Smooth muscle cell (in vitro differentiated cells): ENCODE results near the gene TCAP. TPM values are rescaled to one million over a fixed set of nuclear protein-coding genes. Genes with fewer than 3 reads are reported as not detected.
"Not testable (repeated sequence)": the region's sequence is repeated elsewhere in the genome, so short reads cannot be mapped to it uniquely, and the experiment has no call there.

Source experiments
- DNase-seq: peaks from one replicate; lab custom pipeline; 2025; ENCODE audit not compliant: unreplicated experiment; lab: John Stamatoyannopoulos, UW
- H2AFZ ChIP-seq: fragments of 200-600 bp; sonication (generic); 2 replicates; pipeline ENCODE4 v1.6.0; 2016; ENCODE audit warnings: antibody characterized with exemption, low read depth, mild to moderate bottlenecking
- H3F3A ChIP-seq: fragments of 200-600 bp; sonication (generic); 2 replicates; pipeline ENCODE4 v1.6.0; 2017; ENCODE audit warnings: antibody characterized with exemption, low read depth
- H3K27ac ChIP-seq: fragments of 200-600 bp; sonication (generic); 2 replicates; pipeline ENCODE4 v1.5.1; 2016; ENCODE audit warnings: low read depth, mild to moderate bottlenecking
- H3K27me3 ChIP-seq: fragments of 200-600 bp; sonication (generic); 2 replicates; pipeline ENCODE4 v1.6.1; 2016; ENCODE audit warnings: low read depth, mild to moderate bottlenecking
- H3K36me3 ChIP-seq: fragments of 200-600 bp; sonication (generic); 2 replicates; pipeline ENCODE4 v1.5.1; 2016; ENCODE audit warnings: low read depth
- H3K4me1 ChIP-seq: fragments of 200-600 bp; sonication (generic); 2 replicates; pipeline ENCODE4 v1.5.1; 2016; ENCODE audit warnings: low read depth
- H3K4me2 ChIP-seq: fragments of 200-600 bp; sonication (generic); 2 replicates; pipeline ENCODE4 v1.6.0; 2016; ENCODE audit warnings: mild to moderate bottlenecking
- H3K4me3 ChIP-seq: fragments of 200-600 bp; sonication (generic); 2 replicates; pipeline ENCODE4 v1.5.1; 2016; ENCODE audit warnings: mild to moderate bottlenecking
- H3K79me2 ChIP-seq: fragments of 200-600 bp; sonication (generic); 2 replicates; pipeline ENCODE4 v1.6.0; 2016; ENCODE audit warnings: low read depth, mild to moderate bottlenecking
- H3K9ac ChIP-seq: fragments of 200-600 bp; sonication (generic); 2 replicates; pipeline ENCODE4 v1.6.0; 2016; ENCODE audit warnings: low read depth
- H3K9me3 ChIP-seq: fragments of 200-600 bp; sonication (generic); replicated peaks from 2 replicates; pipeline ENCODE4 v1.5.1; 2016; ENCODE audit warnings: low read depth
- H4K20me1 ChIP-seq: fragments of 200-600 bp; sonication (generic); 2 replicates; pipeline ENCODE4 v1.6.0; 2016; ENCODE audit warnings: low read depth
- WGBS: methylation state at CpG from one replicate; pipeline ENCODE4 v1.1.7; 2016; ENCODE audit warnings: low lambda C conversion rate; 5-methylcytosine and 5-hydroxymethylcytosine counted together
- polyA plus RNA-seq: library from polyadenylated mRNA; unstranded; fragments of >200 nt; fragmentation: Nextera tagmentation; extraction: Ambion mirVana; gene quantifications from 2 replicates; pipeline ENCODE4 v1.2.1, GENCODE V29; 2016
- total RNA-seq: library from RNA; depleted of rRNA; stranded (reverse); fragments of >200 nt; gene quantifications from 2 replicates; pipeline ENCODE4 v1.2.3, GENCODE V29; 2014
- TF ChIP-seq, protein P1 (sequence below): fragments of 200-600 bp; sonication (generic); IDR thresholded peaks from 2 replicates; pipeline ENCODE4 v1.5.1; 2017; ENCODE audit warnings: borderline replicate concordance, mild to moderate bottlenecking, antibody characterized with exemption; ENCODE audit not compliant: insufficient read depth, poor library complexity, severe bottlenecking

Gene TCAP
- total and polyA plus RNA-seq, 2 experiments from 2014 or later, result 0.41 TPM; not detected in 1

DNA sequence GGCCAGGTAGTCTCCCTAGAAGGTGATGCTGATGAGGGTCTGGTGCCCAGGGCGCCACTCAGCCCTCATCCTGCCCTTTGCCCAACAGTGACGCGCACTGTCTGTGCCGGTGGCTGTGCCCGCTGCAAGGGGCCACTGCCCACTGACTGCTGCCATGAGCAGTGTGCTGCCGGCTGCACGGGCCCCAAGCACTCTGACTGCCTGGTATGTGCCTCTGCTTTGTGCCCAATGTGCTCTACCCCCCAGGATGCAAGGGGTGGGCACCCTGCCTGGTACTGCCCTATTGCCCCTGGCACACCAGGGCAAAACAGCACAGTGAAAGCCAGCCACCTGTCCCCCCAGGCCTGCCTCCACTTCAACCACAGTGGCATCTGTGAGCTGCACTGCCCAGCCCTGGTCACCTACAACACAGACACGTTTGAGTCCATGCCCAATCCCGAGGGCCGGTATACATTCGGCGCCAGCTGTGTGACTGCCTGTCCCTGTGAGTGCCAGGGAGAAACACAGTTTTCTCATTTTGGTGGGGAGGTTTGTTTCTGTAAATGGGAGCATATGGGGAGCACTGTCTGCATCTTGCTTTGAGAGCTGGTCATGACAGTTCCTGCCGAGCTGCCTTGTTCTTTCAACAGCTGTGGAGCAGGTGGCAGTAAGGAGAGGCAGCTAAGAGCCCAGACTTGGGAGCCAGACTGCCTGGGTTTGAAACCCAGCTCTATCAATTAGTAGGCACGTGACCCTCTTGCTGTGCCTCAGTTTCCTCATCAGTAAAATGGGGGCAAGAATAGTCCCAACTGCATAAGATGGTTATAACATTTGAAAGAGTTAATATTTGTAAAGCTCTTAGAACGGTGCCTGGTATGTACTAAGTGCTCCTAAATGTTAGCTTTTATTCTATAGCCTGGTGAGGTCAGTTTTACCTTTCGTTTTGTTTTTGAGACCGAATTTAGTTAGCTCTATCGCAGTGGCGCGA is 45.1 kb downstream of the TCAP start:
- no peaks in the 10 kb centered on the region for H3K9me3 ChIP-seq
- 98% methylated on average over 20 of the region's 20 CpGs for WGBS
- no peaks in the 10 kb centered on the region for H3F3A ChIP-seq

DNA sequence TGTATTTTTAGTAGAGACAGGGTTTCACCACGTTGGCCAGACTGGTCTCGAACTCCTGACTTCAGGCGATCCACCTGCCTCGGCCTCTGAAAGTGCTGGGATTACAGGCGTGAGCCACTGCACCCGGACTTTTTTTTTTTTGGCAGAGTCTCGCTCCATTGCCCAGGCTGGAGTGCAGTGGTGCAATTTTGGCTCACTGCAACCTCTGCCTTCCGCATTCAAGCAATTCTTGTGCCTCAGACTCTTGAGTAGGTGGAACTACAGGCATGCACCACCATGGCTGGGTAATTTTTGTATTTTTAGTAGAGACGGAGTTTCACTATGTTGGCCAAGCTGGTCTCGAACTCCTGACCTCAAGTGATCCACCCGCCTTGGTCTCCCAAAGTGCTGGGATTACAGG is 45.9 kb downstream of the TCAP start:
- not testable (repeated sequence) for H3K79me2 ChIP-seq, H3K4me1 ChIP-seq, H3K4me3 ChIP-seq, H3K4me2 ChIP-seq, DNase-seq, H3F3A ChIP-seq, H3K9me3 ChIP-seq, H2AFZ ChIP-seq, H3K27ac ChIP-seq, H3K27me3 ChIP-seq, H3K36me3 ChIP-seq, H3K9ac ChIP-seq
- WGBS, result 96% methylated on average over 11 of the region's 11 CpGs
- H4K20me1 ChIP-seq, result peaks cover 16% of the 10 kb centered on the region

More for the DNA sequence above, 45.1 kb downstream of the TCAP start:
- Histone ChIP-seq H3K79me2 (peaks cover 2% of the 10 kb centered on the region), H3K4me3 (no peak overlapping the region), H3K4me2 (no peak overlapping the region), H2AFZ (no peak overlapping the region), H3K27me3 (no peaks in the 10 kb centered on the region), H3K36me3 (no peaks in the 10 kb centered on the region), H4K20me1 (peaks cover 24% of the 10 kb centered on the region), H3K4me1 (peaks cover 1% of the 10 kb centered on the region), H3K27ac (no peak overlapping the region), H3K9ac (no peak overlapping the region)
- TF ChIP-seq, protein P1, sequence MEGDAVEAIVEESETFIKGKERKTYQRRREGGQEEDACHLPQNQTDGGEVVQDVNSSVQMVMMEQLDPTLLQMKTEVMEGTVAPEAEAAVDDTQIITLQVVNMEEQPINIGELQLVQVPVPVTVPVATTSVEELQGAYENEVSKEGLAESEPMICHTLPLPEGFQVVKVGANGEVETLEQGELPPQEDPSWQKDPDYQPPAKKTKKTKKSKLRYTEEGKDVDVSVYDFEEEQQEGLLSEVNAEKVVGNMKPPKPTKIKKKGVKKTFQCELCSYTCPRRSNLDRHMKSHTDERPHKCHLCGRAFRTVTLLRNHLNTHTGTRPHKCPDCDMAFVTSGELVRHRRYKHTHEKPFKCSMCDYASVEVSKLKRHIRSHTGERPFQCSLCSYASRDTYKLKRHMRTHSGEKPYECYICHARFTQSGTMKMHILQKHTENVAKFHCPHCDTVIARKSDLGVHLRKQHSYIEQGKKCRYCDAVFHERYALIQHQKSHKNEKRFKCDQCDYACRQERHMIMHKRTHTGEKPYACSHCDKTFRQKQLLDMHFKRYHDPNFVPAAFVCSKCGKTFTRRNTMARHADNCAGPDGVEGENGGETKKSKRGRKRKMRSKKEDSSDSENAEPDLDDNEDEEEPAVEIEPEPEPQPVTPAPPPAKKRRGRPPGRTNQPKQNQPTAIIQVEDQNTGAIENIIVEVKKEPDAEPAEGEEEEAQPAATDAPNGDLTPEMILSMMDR, result no peak
- no peak for DNase-seq

DNA sequence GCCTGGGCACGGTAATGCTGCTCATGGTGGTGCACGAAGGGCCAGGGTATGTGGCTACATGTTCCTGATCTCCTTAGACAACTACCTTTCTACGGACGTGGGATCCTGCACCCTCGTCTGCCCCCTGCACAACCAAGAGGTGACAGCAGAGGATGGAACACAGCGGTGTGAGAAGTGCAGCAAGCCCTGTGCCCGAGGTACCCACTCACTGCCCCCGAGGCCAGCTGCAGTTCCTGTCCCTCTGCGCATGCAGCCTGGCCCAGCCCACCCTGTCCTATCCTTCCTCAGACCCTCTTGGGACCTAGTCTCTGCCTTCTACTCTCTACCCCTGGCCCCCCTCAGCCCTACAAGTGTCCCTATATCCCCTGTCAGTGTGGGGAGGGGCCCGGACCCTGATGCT is 46.7 kb downstream of the TCAP start:
- no peak overlapping the region for H3K4me3 ChIP-seq
- H3K9me3 ChIP-seq, result no peaks in the 10 kb centered on the region
- H3K27me3 ChIP-seq, result no peaks in the 10 kb centered on the region
- TF ChIP-seq, protein P1, result no peak
- H4K20me1 ChIP-seq, result peaks cover 8% of the 10 kb centered on the region
- H3K79me2 ChIP-seq, result no peaks in the 10 kb centered on the region
- no peak overlapping the region for H2AFZ ChIP-seq
- no peaks in the 10 kb centered on the region for H3F3A ChIP-seq
- H3K27ac ChIP-seq, result no peak overlapping the region
- no peak overlapping the region for H3K9ac ChIP-seq
- no peak for DNase-seq
- no peak overlapping the region for H3K4me2 ChIP-seq
- H3K36me3 ChIP-seq, result no peaks in the 10 kb centered on the region
- WGBS, result 96% methylated on average over 10 of the region's 10 CpGs
- H3K4me1 ChIP-seq, result no peaks in the 10 kb centered on the region

DNA sequence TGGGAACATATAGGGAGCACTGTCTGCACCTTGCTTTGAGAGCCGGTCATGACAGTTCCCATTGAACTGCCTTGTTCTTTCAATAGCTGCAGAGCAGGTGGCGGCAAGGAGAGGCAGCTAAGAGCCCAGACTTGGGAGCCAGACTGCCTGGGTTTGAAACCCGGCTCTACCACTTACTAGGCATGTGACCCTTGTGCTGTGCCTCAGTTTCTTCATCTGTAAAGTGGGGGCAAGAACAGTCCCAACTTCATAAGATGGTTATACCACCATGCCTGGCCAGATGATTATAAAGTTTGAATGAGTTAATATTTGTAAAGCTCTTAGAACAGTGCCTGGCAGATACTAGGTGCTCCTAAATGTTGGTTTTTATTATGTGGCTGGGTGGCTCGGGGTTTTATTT is 49.1 kb downstream of the TCAP start:
- H3K27me3 ChIP-seq, result no peaks in the 10 kb centered on the region
- no peaks in the 10 kb centered on the region for H3K9me3 ChIP-seq
- no peak overlapping the region for H3K4me3 ChIP-seq
- H2AFZ ChIP-seq, result no peak overlapping the region
- no peaks in the 10 kb centered on the region for H3K79me2 ChIP-seq
- no peak overlapping the region for H3K27ac ChIP-seq
- WGBS, result 100% methylated on average over 4 of the region's 4 CpGs
- H3K4me2 ChIP-seq, result no peak overlapping the region
- H3K9ac ChIP-seq, result no peak overlapping the region
- no peak for DNase-seq
- peaks cover 7% of the 10 kb centered on the region for H4K20me1 ChIP-seq
- H3F3A ChIP-seq, result no peaks in the 10 kb centered on the region
- no peaks in the 10 kb centered on the region for H3K36me3 ChIP-seq
- TF ChIP-seq, protein P1, result no peak
- no peaks in the 10 kb centered on the region for H3K4me1 ChIP-seq
